Stomach smooth muscle (tissue), 2 donors: ENCODE data around the gene C4orf46.
"Not testable (repeated sequence)": the region's sequence is repeated elsewhere in the genome, so short reads cannot be mapped to it uniquely, and the experiment has no call there.

Experiments used
- H3K27ac ChIP-seq: one replicate; pipeline ENCODE4 v1.7.0; 2013; ENCODE audit warnings: mild to moderate bottlenecking, low read length, inconsistent platforms
- H3K27me3 ChIP-seq, 2 donors: one replicate each; pipeline ENCODE4 v1.7.0; 2013; ENCODE audit warnings: low read length in 2 of 2; ENCODE audit not compliant: insufficient read depth in 2 of 2, control insufficient read depth in 1 of 2
- H3K36me3 ChIP-seq, 2 donors: one replicate each; pipeline ENCODE4 v1.7.0; 2013; ENCODE audit warnings: low read length in 2 of 2; ENCODE audit not compliant: control insufficient read depth in 2 of 2, insufficient read depth in 2 of 2
- H3K4me1 ChIP-seq: one replicate; pipeline ENCODE4 v1.7.0; 2013; ENCODE audit warnings: low read length; ENCODE audit not compliant: control insufficient read depth, insufficient read depth
- H3K4me3 ChIP-seq, 2 donors: one replicate each; pipeline ENCODE4 v1.7.0; 2013; ENCODE audit warnings: low read length in 2 of 2
- H3K9ac ChIP-seq, 2 donors: one replicate each; pipeline ENCODE4 v1.7.0; 2013; ENCODE audit warnings: low read length in 2 of 2, mild to moderate bottlenecking in 1 of 2
- H3K9me3 ChIP-seq, 2 donors: one replicate each; pipeline ENCODE4 v1.7.0; 2013; ENCODE audit warnings: low read length in 2 of 2; ENCODE audit not compliant: control insufficient read depth in 2 of 2
- donor health status: healthy.
- donor health status: Pancreatic carcinoma.

Gene C4orf46

GRCh38 chr4:158671665-158671914 lies at the start of gene C4orf46:
Gene C4orf46 (minus strand): TSS chr4:158671887. CDS start chr4:158671801, 86 bp downstream.
- peak within 1 kb of the TSS; percentile 99 to 100 for H3K9ac ChIP-seq
- H3K4me1 ChIP-seq, result peaks cover 11% of the 10 kb centered on the region
- H3K9me3 ChIP-seq, result no peaks in the 10 kb centered on the region
- H3K27me3 ChIP-seq, result no peaks in the 10 kb centered on the region
- H3K4me3 ChIP-seq, result peak within 1 kb of the TSS; percentile 91 to 98
- peak within 1 kb of the TSS; percentile 98 for H3K27ac ChIP-seq
- no peaks in the 10 kb centered on the region for H3K36me3 ChIP-seq

- H3K27ac ChIP-seq, result no peak overlapping the region
- H3K9ac ChIP-seq, result no peak overlapping the region
- peaks cover 31 to 70% of the 10 kb centered on the region in 2 donors for H3K36me3 ChIP-seq
- H3K9me3 ChIP-seq, result no peaks in the 10 kb centered on the region
- H3K4me1 ChIP-seq, result no peaks in the 10 kb centered on the region
- H3K4me3 ChIP-seq, result no peak overlapping the region
- H3K27me3 ChIP-seq, result no peaks in the 10 kb centered on the region
Observed at GRCh38 chr4:158715802-158716201, 44.1 kb upstream of the C4orf46 start.

- Histone ChIP-seq H3K4me1 (no peaks in the 10 kb centered on the region), H3K4me3 (no peak overlapping the region), H3K36me3 (peaks cover 35 to 73% of the 10 kb centered on the region in 2 donors), H3K9ac (no peak overlapping the region), H3K9me3 (no peaks in the 10 kb centered on the region), H3K27ac (no peak overlapping the region), H3K27me3 (no peaks in the 10 kb centered on the region)
Observed at GRCh38 chr4:158714937-158715336, 43.2 kb upstream of the C4orf46 start.

- not testable (repeated sequence) for H3K9me3 ChIP-seq, H3K27me3 ChIP-seq, H3K27ac ChIP-seq, H3K4me3 ChIP-seq, H3K9ac ChIP-seq, H3K4me1 ChIP-seq
- H3K36me3 ChIP-seq, result peaks cover 38 to 62% of the 10 kb centered on the region in 2 donors
Observed at GRCh38 chr4:158712622-158713021, 40.9 kb upstream of the C4orf46 start.

GRCh38 chr4:158710814-158711213 lies 39.1 kb upstream of the C4orf46 start:
- Histone ChIP-seq H3K9me3 (no peaks in the 10 kb centered on the region), H3K36me3 (peaks cover 37 to 61% of the 10 kb centered on the region in 2 donors), H3K27ac (no peak overlapping the region), H3K27me3 (no peaks in the 10 kb centered on the region), H3K9ac (no peak overlapping the region), H3K4me3 (no peak overlapping the region), H3K4me1 (no peaks in the 10 kb centered on the region)

- no peak overlapping the region for H3K9ac ChIP-seq
- H3K4me1 ChIP-seq, result no peaks in the 10 kb centered on the region
- no peak overlapping the region for H3K27ac ChIP-seq
- H3K4me3 ChIP-seq, result no peak overlapping the region
- peaks cover 13 to 32% of the 10 kb centered on the region in 2 donors for H3K36me3 ChIP-seq
- H3K9me3 ChIP-seq, result no peaks in the 10 kb centered on the region
- H3K27me3 ChIP-seq, result no peaks in the 10 kb centered on the region
Observed at GRCh38 chr4:158704274-158704673, 32.6 kb upstream of the C4orf46 start.

GRCh38 chr4:158688813-158689212 lies 17.1 kb upstream of the C4orf46 start:
- H3K27me3 ChIP-seq, result no peaks in the 10 kb centered on the region
- no peaks in the 10 kb centered on the region for H3K9me3 ChIP-seq
- H3K9ac ChIP-seq, result no peak overlapping the region
- peaks cover 15 to 21% of the 10 kb centered on the region in 2 donors for H3K36me3 ChIP-seq
- no peak overlapping the region for H3K4me3 ChIP-seq
- H3K27ac ChIP-seq, result no peak overlapping the region
- H3K4me1 ChIP-seq, result no peaks in the 10 kb centered on the region

- Histone ChIP-seq H3K9ac (no peak overlapping the region), H3K4me1 (no peaks in the 10 kb centered on the region), H3K4me3 (no peak overlapping the region), H3K27ac (no peak overlapping the region), H3K27me3 (no peaks in the 10 kb centered on the region), H3K36me3 (peaks cover 2 to 9% of the 10 kb centered on the region in 2 donors), H3K9me3 (no peaks in the 10 kb centered on the region)
Observed at GRCh38 chr4:158682066-158682465, 10.4 kb upstream of the C4orf46 start.

GRCh38 chr4:158681629-158682028 lies 9.9 kb upstream of the C4orf46 start:
- Histone ChIP-seq H3K27ac (no peak overlapping the region), H3K27me3 (no peaks in the 10 kb centered on the region), H3K9ac (no peak overlapping the region), H3K4me1 (no peaks in the 10 kb centered on the region), H3K9me3 (no peaks in the 10 kb centered on the region), H3K36me3 (peaks cover 2 to 6% of the 10 kb centered on the region in 2 donors), H3K4me3 (no peak overlapping the region)

- no peaks in the 10 kb centered on the region for H3K9me3 ChIP-seq
- H3K4me3 ChIP-seq, result no peak overlapping the region
- H3K27me3 ChIP-seq, result no peaks in the 10 kb centered on the region
- no peaks in the 10 kb centered on the region for H3K4me1 ChIP-seq
- no peaks in the 10 kb centered on the region for H3K36me3 ChIP-seq
- no peak overlapping the region for H3K27ac ChIP-seq
- H3K9ac ChIP-seq, result no peak overlapping the region
Observed at GRCh38 chr4:158678767-158679166, 7.1 kb upstream of the C4orf46 start.

GRCh38 chr4:158676076-158676475 lies 4.4 kb upstream of the C4orf46 start:
- no peaks in the 10 kb centered on the region for H3K36me3 ChIP-seq
- no peak overlapping the region for H3K27ac ChIP-seq
- peaks cover 4% of the 10 kb centered on the region for H3K4me1 ChIP-seq
- H3K9me3 ChIP-seq, result no peaks in the 10 kb centered on the region
- H3K4me3 ChIP-seq, result no peak overlapping the region
- H3K27me3 ChIP-seq, result no peaks in the 10 kb centered on the region
- no peak overlapping the region for H3K9ac ChIP-seq
